ENCODE results near the gene GADD45B.

- TF ChIP-seq POLR2AphosphoS5 (IDR thresholded peaks at IDR 0.05; ENCODE audit: low read depth, low read length) (no peak), TAF1 (IDR thresholded peaks at IDR 0.05; ENCODE audit: borderline replicate concordance, insufficient read depth, low read length) (no peak), FOXP2 (optimal IDR thresholded peaks at IDR 0.05; ENCODE audit: borderline replicate concordance, extremely low read depth, extremely low read length, insufficient read depth) (no peak)
- TF ChIP-seq, protein P1, sequence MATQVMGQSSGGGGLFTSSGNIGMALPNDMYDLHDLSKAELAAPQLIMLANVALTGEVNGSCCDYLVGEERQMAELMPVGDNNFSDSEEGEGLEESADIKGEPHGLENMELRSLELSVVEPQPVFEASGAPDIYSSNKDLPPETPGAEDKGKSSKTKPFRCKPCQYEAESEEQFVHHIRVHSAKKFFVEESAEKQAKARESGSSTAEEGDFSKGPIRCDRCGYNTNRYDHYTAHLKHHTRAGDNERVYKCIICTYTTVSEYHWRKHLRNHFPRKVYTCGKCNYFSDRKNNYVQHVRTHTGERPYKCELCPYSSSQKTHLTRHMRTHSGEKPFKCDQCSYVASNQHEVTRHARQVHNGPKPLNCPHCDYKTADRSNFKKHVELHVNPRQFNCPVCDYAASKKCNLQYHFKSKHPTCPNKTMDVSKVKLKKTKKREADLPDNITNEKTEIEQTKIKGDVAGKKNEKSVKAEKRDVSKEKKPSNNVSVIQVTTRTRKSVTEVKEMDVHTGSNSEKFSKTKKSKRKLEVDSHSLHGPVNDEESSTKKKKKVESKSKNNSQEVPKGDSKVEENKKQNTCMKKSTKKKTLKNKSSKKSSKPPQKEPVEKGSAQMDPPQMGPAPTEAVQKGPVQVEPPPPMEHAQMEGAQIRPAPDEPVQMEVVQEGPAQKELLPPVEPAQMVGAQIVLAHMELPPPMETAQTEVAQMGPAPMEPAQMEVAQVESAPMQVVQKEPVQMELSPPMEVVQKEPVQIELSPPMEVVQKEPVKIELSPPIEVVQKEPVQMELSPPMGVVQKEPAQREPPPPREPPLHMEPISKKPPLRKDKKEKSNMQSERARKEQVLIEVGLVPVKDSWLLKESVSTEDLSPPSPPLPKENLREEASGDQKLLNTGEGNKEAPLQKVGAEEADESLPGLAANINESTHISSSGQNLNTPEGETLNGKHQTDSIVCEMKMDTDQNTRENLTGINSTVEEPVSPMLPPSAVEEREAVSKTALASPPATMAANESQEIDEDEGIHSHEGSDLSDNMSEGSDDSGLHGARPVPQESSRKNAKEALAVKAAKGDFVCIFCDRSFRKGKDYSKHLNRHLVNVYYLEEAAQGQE (IDR thresholded peaks at IDR 0.05; ENCODE audit: insufficient read depth in 1 of 2, low read depth in 2 of 2, low read length in 2 of 2), result no peak
Observed at GRCh38 chr19:2477141-2477710, 1.3 kb downstream of the GADD45B start.

Data from PFSK-1 (cell line).